Prostate gland (tissue), 2 donors: Measurements from ENCODE around the gene MKRN2OS. TPM values are rescaled to one million over a fixed set of nuclear protein-coding genes. Genes with fewer than 3 reads are reported as not detected.
A peak's percentile ranks its signal among the peaks of the same experiment; 100 is the strongest.

Source experiments
- DNase-seq: peaks from one replicate; pipeline ENCODE4 v3.0.0-alpha.2; 2019; ENCODE audit warnings: low spot score
- H3K27ac ChIP-seq, 2 donors: fragments of 200-600 bp; sonication (generic); 2 replicates each; pipeline ENCODE4 v1.5.1; 2017 to 2019
- H3K27me3 ChIP-seq: fragments of 200-600 bp; sonication (generic); replicated peaks from 2 replicates; pipeline ENCODE4 v1.5.1; 2019; ENCODE audit not compliant: insufficient read depth
- H3K36me3 ChIP-seq, 2 donors: fragments of 200-600 bp; sonication (generic); 1 replicate in 1 of 2; 2 replicates in 1 of 2; pipeline versions ENCODE4 v1.5.1 to v1.8.1; 2017 to 2019
- H3K4me1 ChIP-seq: fragments of 200-600 bp; sonication (generic); replicated peaks from 2 replicates; pipeline ENCODE4 v1.5.1; 2019
- H3K4me3 ChIP-seq, 2 donors: fragments of 200-600 bp; sonication (generic); 2 replicates each; pipeline ENCODE4 v1.5.1; 2017 to 2019
- H3K9me3 ChIP-seq: fragments of 200-600 bp; sonication (generic); 2 replicates; pipeline ENCODE4 v1.5.1; 2017
- POLR2A ChIP-seq: fragments of 450-650 bp; IDR thresholded peaks from one replicate; pipeline ENCODE4 v1.6.1; 2016; ENCODE audit warnings: antibody characterized with exemption, mild to moderate bottlenecking
- POLR2AphosphoS5 ChIP-seq: sonication (generic); formaldehyde crosslinking; IDR thresholded peaks from one replicate; pipeline ENCODE4 v1.6.1; 2017; ENCODE audit warnings: antibody characterized with exemption
- WGBS: methylation state at CpG from one replicate; pipeline ENCODE4 v1.1.5; 2018; 5-methylcytosine and 5-hydroxymethylcytosine counted together
- intact Hi-C: fragments of 100-400 bp; cut with DNase I; formaldehyde crosslinking; loops from one replicate; pipeline ENCODE4 v1.14.2; 2022
- total RNA-seq, 2 donors: library from RNA; depleted of rRNA; stranded (reverse); fragments of >200 nt; gene quantifications; one replicate each; pipeline ENCODE4 v1.1.0, GENCODE V29; 2016
- TF ChIP-seq, protein P1 (sequence below), 4 experiments: fragments of 200-600 bp in 2 of 4; fragments of 450-650 bp in 2 of 4; sonication (generic) in 2 of 4; IDR thresholded peaks; 1 replicate in 3 of 4; 2 replicates in 1 of 4; pipeline ENCODE4 v1.5.1; 2016 to 2019; ENCODE audit warnings: antibody characterized with exemption in 4 of 4, mild to moderate bottlenecking in 2 of 4, moderate library complexity in 2 of 4

MKRN2OS gene
- total RNA-seq, 2 donors from 2014 or later: 1.0 to 2.7 TPM

DNA sequence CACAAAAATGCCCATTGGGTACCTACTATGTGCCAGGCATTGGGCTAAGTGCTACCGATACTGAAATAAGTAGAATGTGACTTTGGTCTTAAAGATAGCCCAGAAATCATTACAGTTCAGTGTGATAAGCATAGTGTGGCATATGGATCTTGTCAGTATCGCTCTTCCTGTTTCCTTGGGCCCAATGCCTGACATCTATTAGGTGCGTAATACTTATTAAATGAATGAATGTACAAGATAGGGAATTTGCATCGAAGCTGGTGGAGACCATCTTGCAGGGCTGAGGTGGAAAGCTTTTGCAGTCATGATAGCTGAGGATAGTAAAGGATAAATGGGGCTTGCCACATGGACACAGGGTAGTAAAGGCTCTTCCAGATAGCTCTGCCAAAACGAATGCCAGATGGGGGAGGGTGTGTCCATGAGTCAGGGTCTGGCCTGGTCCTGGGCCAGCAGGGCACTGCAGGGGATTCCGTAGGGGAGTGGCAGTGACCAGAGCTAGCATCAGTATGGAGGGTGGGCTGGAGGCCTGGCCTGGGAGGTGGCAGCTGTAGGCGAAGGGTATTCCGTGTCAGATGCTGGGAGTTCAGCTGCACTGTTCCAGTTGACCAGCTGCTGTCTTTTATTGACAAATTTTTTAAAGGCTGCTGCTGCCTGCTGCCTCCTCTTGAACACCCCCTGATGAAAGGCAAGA lies 37.6 kb downstream of the MKRN2OS start:
- 70% methylated on average over 8 of the region's 8 CpGs for WGBS
- intact Hi-C loops: no loop called here

DNA sequence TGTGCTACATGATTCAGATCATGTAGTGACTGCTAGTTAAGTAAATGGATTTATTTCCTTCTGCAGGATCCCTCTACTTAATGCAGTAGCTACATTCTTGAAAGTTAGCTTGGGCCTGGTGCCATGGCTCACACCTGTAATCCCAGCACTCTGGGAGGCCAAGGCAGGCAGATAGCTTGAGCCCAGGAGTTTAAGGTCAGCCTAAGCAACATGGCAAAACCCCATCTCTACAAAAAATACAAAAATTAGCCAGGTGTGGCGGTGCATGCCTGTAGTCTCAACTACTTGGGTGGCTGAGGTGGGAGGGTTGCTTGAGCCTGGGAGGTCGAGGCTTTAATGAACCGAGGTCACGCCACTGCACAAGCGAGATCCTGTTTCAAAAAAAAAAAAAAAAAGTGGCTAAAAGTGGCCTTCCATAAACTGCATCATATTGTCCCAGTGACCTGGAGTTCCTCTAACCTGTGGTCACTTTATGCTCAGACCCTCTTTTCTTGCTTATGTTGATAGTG lies 39.0 kb downstream of the MKRN2OS start:
- TF ChIP-seq POLR2AphosphoS5: no peak
- TF ChIP-seq, protein P1, sequence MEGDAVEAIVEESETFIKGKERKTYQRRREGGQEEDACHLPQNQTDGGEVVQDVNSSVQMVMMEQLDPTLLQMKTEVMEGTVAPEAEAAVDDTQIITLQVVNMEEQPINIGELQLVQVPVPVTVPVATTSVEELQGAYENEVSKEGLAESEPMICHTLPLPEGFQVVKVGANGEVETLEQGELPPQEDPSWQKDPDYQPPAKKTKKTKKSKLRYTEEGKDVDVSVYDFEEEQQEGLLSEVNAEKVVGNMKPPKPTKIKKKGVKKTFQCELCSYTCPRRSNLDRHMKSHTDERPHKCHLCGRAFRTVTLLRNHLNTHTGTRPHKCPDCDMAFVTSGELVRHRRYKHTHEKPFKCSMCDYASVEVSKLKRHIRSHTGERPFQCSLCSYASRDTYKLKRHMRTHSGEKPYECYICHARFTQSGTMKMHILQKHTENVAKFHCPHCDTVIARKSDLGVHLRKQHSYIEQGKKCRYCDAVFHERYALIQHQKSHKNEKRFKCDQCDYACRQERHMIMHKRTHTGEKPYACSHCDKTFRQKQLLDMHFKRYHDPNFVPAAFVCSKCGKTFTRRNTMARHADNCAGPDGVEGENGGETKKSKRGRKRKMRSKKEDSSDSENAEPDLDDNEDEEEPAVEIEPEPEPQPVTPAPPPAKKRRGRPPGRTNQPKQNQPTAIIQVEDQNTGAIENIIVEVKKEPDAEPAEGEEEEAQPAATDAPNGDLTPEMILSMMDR (IDR thresholded peaks at IDR 0.05): no peak
- TF ChIP-seq POLR2A: no peak

More for the DNA sequence above, 37.6 kb downstream of the MKRN2OS start:
- no peak overlapping the region for H3K4me3 ChIP-seq
- H3K27me3 ChIP-seq: no peaks in the 10 kb centered on the region
- H3K9me3 ChIP-seq: no peaks in the 10 kb centered on the region
- H3K4me1 ChIP-seq: no peaks in the 10 kb centered on the region
- DNase-seq: no peak
- H3K36me3 ChIP-seq: no peaks in the 10 kb centered on the region
- peak overlapping the region in 1 of 2 donors; percentile 27 for H3K27ac ChIP-seq
- TF ChIP-seq POLR2A (no peak), POLR2AphosphoS5 (no peak)
- TF ChIP-seq, protein P1 (IDR thresholded peaks at IDR 0.05): no peak

DNA sequence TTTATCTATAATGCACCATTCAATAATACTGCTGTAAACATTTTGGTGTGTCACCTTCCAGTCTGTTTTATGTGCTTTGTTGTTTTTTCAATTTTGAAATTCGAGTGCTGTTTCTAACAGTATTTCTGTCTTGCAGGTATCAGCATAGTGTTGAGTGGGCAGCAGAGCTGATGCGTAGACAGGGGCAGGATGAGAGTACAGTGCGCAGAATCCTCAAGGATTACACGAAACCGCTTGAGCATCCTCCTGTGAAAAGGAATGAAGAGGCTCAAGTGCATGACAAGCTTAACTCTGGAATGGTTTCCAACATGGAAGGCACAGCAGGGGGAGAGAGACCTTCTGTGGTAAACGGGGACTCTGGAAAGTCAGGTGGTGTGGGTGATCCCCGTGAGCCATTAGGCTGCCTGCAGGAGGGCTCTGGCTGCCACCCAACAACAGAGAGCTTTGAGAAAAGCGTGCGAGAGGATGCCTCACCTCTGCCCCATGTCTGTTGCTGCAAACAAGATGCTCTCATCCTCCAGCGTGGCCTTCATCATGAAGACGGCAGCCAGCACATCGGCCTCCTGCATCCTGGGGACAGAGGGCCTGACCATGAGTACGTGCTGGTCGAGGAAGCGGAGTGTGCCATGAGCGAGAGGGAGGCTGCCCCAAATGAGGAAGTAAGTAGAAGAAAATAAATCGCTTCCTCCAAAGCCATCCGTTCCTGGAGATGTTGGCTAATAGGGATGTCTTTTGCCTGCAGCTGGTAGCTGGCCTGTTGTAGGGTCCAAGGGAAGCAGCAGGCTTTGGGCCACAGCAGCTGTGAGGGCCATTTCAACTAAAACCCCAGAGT lies 42.0 kb downstream of the MKRN2OS start:
- no peak for TF ChIP-seq POLR2A
- TF ChIP-seq, protein P1 (IDR thresholded peaks at IDR 0.05): no peak
- no peak for TF ChIP-seq POLR2AphosphoS5
- H3K27me3 ChIP-seq: no peaks in the 10 kb centered on the region
- intact Hi-C loops: no loop called here
- H3K4me1 ChIP-seq: no peaks in the 10 kb centered on the region
- no peaks in the 10 kb centered on the region for H3K9me3 ChIP-seq
- H3K36me3 ChIP-seq: no peaks in the 10 kb centered on the region
- DNase-seq: no peak
- H3K27ac ChIP-seq: no peak overlapping the region
- 94% methylated on average over 18 of the region's 18 CpGs for WGBS
- H3K4me3 ChIP-seq: no peak overlapping the region

More for the DNA sequence above, 39.0 kb downstream of the MKRN2OS start:
- H3K36me3 ChIP-seq: no peaks in the 10 kb centered on the region
- no peak overlapping the region for H3K27ac ChIP-seq
- intact Hi-C loops: no loop called here
- WGBS: 92% methylated on average over 5 of the region's 5 CpGs
- DNase-seq: no peak
- no peak overlapping the region for H3K4me3 ChIP-seq
- no peaks in the 10 kb centered on the region for H3K27me3 ChIP-seq
- H3K9me3 ChIP-seq: no peaks in the 10 kb centered on the region
- H3K4me1 ChIP-seq: no peaks in the 10 kb centered on the region

DNA sequence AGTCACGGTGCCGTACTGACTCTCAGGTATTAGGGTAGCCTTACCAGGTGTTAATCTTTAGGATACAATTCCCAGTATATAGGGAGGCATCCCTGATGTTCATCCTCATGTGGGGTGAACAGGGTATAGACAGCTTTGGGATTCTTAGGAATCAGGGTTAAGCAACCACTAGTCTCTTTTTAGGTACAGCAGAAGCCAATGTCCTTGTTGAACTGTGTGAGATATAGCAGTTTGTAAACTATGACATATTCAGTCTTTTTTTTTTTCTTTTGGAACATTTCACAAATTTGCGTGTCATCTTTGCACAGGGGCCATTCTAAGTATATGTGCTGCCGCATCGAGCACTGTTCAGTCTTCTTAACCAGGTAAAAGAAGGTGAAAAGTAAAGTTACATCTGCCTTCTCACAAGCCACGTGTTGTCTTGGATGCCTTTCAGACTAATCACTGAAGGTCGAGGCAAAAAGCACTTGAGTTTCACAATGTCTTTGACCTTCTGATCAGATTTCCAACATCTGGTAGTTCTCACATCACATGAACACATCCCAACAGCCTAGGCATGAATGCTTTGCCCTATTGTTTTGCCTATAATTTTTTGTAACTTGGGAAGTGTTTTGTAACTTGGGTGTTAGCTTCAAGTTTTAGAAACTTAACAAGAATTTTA lies 43.8 kb downstream of the MKRN2OS start:
- no peak overlapping the region for H3K4me3 ChIP-seq
- H3K9me3 ChIP-seq: no peaks in the 10 kb centered on the region
- no peak for DNase-seq
- TF ChIP-seq, protein P1 (IDR thresholded peaks at IDR 0.05): no peak
- no peak for TF ChIP-seq POLR2A
- no peak for TF ChIP-seq POLR2AphosphoS5
- intact Hi-C loops: no loop called here
- H3K4me1 ChIP-seq: no peaks in the 10 kb centered on the region
- WGBS: 87% methylated on average over 7 of the region's 7 CpGs
- no peaks in the 10 kb centered on the region for H3K27me3 ChIP-seq
- H3K27ac ChIP-seq: no peak overlapping the region
- no peaks in the 10 kb centered on the region for H3K36me3 ChIP-seq
